Measurements from ENCODE around the gene OST4.

The OST4 gene

GRCh38 chr2:27023740-27024139 lies 47.7 kb downstream of the OST4 start:
- DNase-seq = no peak

GRCh38 chr2:27021253-27022049 lies 50.0 kb downstream of the OST4 start:
- peak; percentile 4 for DNase-seq

All from right hindlimb (tissue), 1 donor.